ENCODE data around the gene CTAGE8.
"Not testable (repeated sequence)": the region's sequence is repeated elsewhere in the genome, so short reads cannot be mapped to it uniquely, and the experiment has no call there.

Gene CTAGE8

GRCh38 chr7:144226866-144227265 lies 42.2 kb downstream of the CTAGE8 start:
- not testable (repeated sequence) for H3K9me3 Mint-ChIP-seq, ATAC-seq, H3K36me3 Mint-ChIP-seq, H3K4me1 Mint-ChIP-seq, H3K27ac Mint-ChIP-seq, H3K4me3 Mint-ChIP-seq, H3K27me3 Mint-ChIP-seq

GRCh38 chr7:144223675-144224074 lies 45.4 kb downstream of the CTAGE8 start:
- not testable (repeated sequence) for H3K27ac Mint-ChIP-seq, ATAC-seq, H3K27me3 Mint-ChIP-seq, H3K4me3 Mint-ChIP-seq, H3K9me3 Mint-ChIP-seq, H3K4me1 Mint-ChIP-seq, H3K36me3 Mint-ChIP-seq

GRCh38 chr7:144220531-144220930 lies 48.6 kb downstream of the CTAGE8 start:
- not testable (repeated sequence) for H3K36me3 Mint-ChIP-seq, H3K4me3 Mint-ChIP-seq, H3K27ac Mint-ChIP-seq, H3K9me3 Mint-ChIP-seq, H3K4me1 Mint-ChIP-seq, H3K27me3 Mint-ChIP-seq, ATAC-seq

GRCh38 chr7:144219149-144219548 lies 49.9 kb downstream of the CTAGE8 start:
- peak; percentile 3 for ATAC-seq
- H3K9me3 Mint-ChIP-seq, H3K36me3 Mint-ChIP-seq, H3K27ac Mint-ChIP-seq, H3K4me3 Mint-ChIP-seq, H3K27me3 Mint-ChIP-seq, H3K4me1 Mint-ChIP-seq: not testable (repeated sequence)

GRCh38 chr7:144218581-144218980 lies 50.5 kb downstream of the CTAGE8 start:
- not testable (repeated sequence) for H3K27ac Mint-ChIP-seq, H3K4me1 Mint-ChIP-seq

GRCh38 chr7:144217200-144217599 lies 51.9 kb downstream of the CTAGE8 start:
- peak; percentile 35 for ATAC-seq
- not testable (repeated sequence) for H3K27ac Mint-ChIP-seq, H3K4me3 Mint-ChIP-seq, H3K27me3 Mint-ChIP-seq, H3K4me1 Mint-ChIP-seq, H3K9me3 Mint-ChIP-seq, H3K36me3 Mint-ChIP-seq

More at GRCh38 chr7:144218581-144218980, 50.5 kb downstream of the CTAGE8 start:
- H3K4me3 Mint-ChIP-seq, ATAC-seq, H3K36me3 Mint-ChIP-seq, H3K27me3 Mint-ChIP-seq, H3K9me3 Mint-ChIP-seq: not testable (repeated sequence)

Measured in stimulated activated memory B cell treated with anti-CD40 and anti-IgM and Interleukin-4, amounts not matched to agents 10 μg/mL and 1 μg/mL and 100 μg/mL, for 72 hours (primary cell).